HepG2 (cell line): ENCODE data around the gene TSPAN12. TPM values are rescaled to one million over a fixed set of nuclear protein-coding genes. Genes with fewer than 3 reads are reported as not detected.

Experiments used
- AFF4 ChIP-seq: sonication (generic); formaldehyde crosslinking; IDR thresholded peaks from 2 replicates; pipeline ENCODE4 v1.4.0; 2020; ENCODE audit warnings: missing genetic modification reagents
- HOXA9 ChIP-seq: sonication (generic); formaldehyde crosslinking; IDR thresholded peaks from 2 replicates; pipeline ENCODE4 v1.8.1; 2022; ENCODE audit warnings: missing genetic modification reagents, mild to moderate bottlenecking, moderate library complexity, borderline replicate concordance
- PAXIP1 ChIP-seq: sonication (generic); formaldehyde crosslinking; conservative IDR thresholded peaks from 2 replicates; pipeline ENCODE4 v1.4.0; 2020; ENCODE audit warnings: mild to moderate bottlenecking, missing genetic modification reagents, moderate library complexity
- SMAD9 ChIP-seq: sonication (generic); formaldehyde crosslinking; IDR thresholded peaks from 2 replicates; pipeline ENCODE4 v1.5.1; 2020; ENCODE audit warnings: mild to moderate bottlenecking, missing genetic modification reagents
- SMC3 ChIP-seq: IDR thresholded peaks from 2 replicates; pipeline ENCODE4 v1.6.1; 2011; ENCODE audit warnings: low read length, improper control_type of control experiment
- polyA plus RNA-seq, 8 experiments: library from polyadenylated mRNA; depleted of rRNA in 3 of 8; stranded (reverse) in 7 of 8; unstranded in 1 of 8; fragments of >200 nt; fragmentation: Illumina TruSeq in 4 of 8; extraction: Trizol in 4 of 8; gene quantifications; 2 replicates each; pipeline versions ENCODE4 v1.2.1 to v1.2.3, GENCODE V29; 2011 to 2016; ENCODE audit warnings: low read depth in 4 of 8, missing spikeins in 1 of 8, mixed read lengths in 1 of 8; ENCODE audit not compliant: insufficient read depth in 1 of 8
- total RNA-seq, 5 experiments: library from RNA; depleted of rRNA; stranded (reverse); fragments of >200 nt; fragmentation: Illumina TruSeq; extraction: Trizol; gene quantifications; 2 replicates each; pipeline ENCODE4 v1.2.3, GENCODE V29; 2016; ENCODE audit warnings: low read depth in 1 of 5

Gene TSPAN12
- total and polyA plus RNA-seq, 2 of the 13 experiments (the other 11 are each of a cell fraction or from before 2014, with no cell fraction given) = 0.48 to 0.95 TPM

DNA sequence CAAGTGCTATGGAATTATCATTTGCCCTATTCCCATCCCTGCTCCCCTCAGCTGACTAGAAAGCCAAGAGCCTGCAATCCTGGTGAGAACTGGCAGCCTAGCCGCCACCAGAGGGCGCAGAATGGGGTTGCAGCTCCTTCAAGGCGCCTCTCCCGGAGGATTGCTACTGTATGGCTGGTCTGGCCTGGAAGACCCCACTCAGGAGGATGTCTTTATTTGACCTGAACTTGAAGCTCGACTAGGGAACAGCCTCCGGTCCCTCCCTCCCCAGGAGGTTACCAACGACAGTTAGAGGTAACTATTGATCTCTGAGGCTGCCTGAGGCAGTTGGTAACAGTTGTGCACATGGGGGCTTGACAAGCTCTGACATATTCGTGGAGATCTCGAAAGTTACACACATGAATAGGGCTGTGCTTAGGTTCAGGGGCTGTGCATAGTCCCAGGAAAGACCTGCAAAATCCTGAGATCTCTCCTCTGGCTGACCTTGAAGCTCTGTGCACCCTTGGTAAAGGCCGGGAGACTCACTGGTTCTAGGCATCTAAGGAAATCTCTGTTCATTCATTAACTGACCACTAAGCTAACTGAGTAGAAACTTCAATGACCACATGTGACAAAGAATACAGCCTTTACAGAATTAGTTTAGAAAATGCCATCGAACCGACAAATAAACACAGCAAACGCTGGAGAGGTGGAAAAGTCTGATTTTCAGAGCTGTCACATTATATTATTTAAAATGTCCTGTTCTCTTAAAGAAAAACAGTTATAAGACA, 65.7 kb downstream of the TSPAN12 start (continued):
- TF ChIP-seq AFF4 (CRISPR knock-in tag) = no peak
- no peak for TF ChIP-seq PAXIP1
- TF ChIP-seq SMC3 = peak; percentile 49
- no peak for TF ChIP-seq HOXA9 (CRISPR knock-in tag)
- TF ChIP-seq SMAD9 = no peak
